ENCODE measurements around the gene FGD2.

Gene FGD2

GRCh38 chr6:37019065-37019450 is 13.6 kb downstream of the FGD2 start:
- no peak for FAIRE-seq

- FAIRE-seq: no peak
Measured at GRCh38 chr6:37020381-37020780, 14.9 kb downstream of the FGD2 start.

- FAIRE-seq: no peak
Measured at GRCh38 chr6:37020812-37021211, 15.4 kb downstream of the FGD2 start.

GRCh38 chr6:37021356-37022129 is 16.1 kb downstream of the FGD2 start:
- FAIRE-seq: no peak

- FAIRE-seq: no peak
Measured at GRCh38 chr6:37022135-37022863, 16.8 kb downstream of the FGD2 start.

- no peak for FAIRE-seq
Measured at GRCh38 chr6:37024656-37025337, 19.3 kb downstream of the FGD2 start.

- FAIRE-seq: no peak
Measured at GRCh38 chr6:37025621-37026466, 20.4 kb downstream of the FGD2 start.

- no peak for FAIRE-seq
Measured at GRCh38 chr6:37027036-37027720, 21.7 kb downstream of the FGD2 start.

GRCh38 chr6:37027811-37028469 is 22.5 kb downstream of the FGD2 start:
- FAIRE-seq: no peak

- FAIRE-seq: no peak
Measured at GRCh38 chr6:37029249-37029971, 24.0 kb downstream of the FGD2 start.

GRCh38 chr6:37030599-37030998 is 25.1 kb downstream of the FGD2 start:
- no peak for FAIRE-seq

- no peak for FAIRE-seq
Measured at GRCh38 chr6:37032239-37032638, 26.8 kb downstream of the FGD2 start.

- FAIRE-seq: no peak
Measured at GRCh38 chr6:37033255-37033654, 27.8 kb downstream of the FGD2 start.

GRCh38 chr6:37033819-37034795 is 28.7 kb downstream of the FGD2 start:
- no peak for FAIRE-seq

GRCh38 chr6:37036146-37036545 is 30.7 kb downstream of the FGD2 start:
- no peak for FAIRE-seq

GRCh38 chr6:37038292-37039198 is 33.1 kb downstream of the FGD2 start:
- FAIRE-seq: no peak

GRCh38 chr6:37039958-37040357 is 34.5 kb downstream of the FGD2 start:
- FAIRE-seq: no peak

GRCh38 chr6:37041521-37041920 is 36.1 kb downstream of the FGD2 start:
- no peak for FAIRE-seq

- FAIRE-seq: no peak
Measured at GRCh38 chr6:37042150-37042549, 36.7 kb downstream of the FGD2 start.
